WTC11 (cell line): ENCODE data around the gene EIF3K.

Source experiments
- CREM ChIP-seq: sonication (generic); formaldehyde crosslinking; IDR thresholded peaks from 2 replicates; pipeline ENCODE4 v1.8.1; 2022; ENCODE audit warnings: mild to moderate bottlenecking, missing genetic modification reagents, moderate library complexity
- E2F4 ChIP-seq: sonication (generic); formaldehyde crosslinking; IDR thresholded peaks from 2 replicates; pipeline ENCODE4 v1.8.1; 2022; ENCODE audit warnings: low read depth, mild to moderate bottlenecking, moderate library complexity, missing genetic modification reagents, borderline replicate concordance
- ESRRA ChIP-seq: sonication (generic); formaldehyde crosslinking; IDR thresholded peaks from 2 replicates; pipeline ENCODE4 v1.8.1; 2022; ENCODE audit warnings: mild to moderate bottlenecking, missing genetic modification reagents, borderline replicate concordance
- NR1H2 ChIP-seq: sonication (generic); formaldehyde crosslinking; IDR thresholded peaks from 2 replicates; pipeline ENCODE4 v1.9.0; 2021; ENCODE audit warnings: mild to moderate bottlenecking, moderate library complexity, missing genetic modification reagents
- NR2C2 ChIP-seq: sonication (generic); formaldehyde crosslinking; IDR thresholded peaks from 2 replicates; pipeline ENCODE4 v1.8.0; 2022; ENCODE audit warnings: mild to moderate bottlenecking, missing genetic modification reagents
- PREB ChIP-seq: sonication (generic); formaldehyde crosslinking; IDR thresholded peaks from 2 replicates; pipeline ENCODE4 v1.8.1; 2022; ENCODE audit warnings: mild to moderate bottlenecking, missing genetic modification reagents, moderate library complexity, borderline replicate concordance
- USF1 ChIP-seq: sonication (generic); formaldehyde crosslinking; IDR thresholded peaks from 2 replicates; pipeline ENCODE4 v1.8.0; 2022; ENCODE audit warnings: mild to moderate bottlenecking, missing genetic modification reagents

GRCh38 chr19:38661996-38662395 lies 43.0 kb downstream of the EIF3K start:
- TF ChIP-seq E2F4 (no peak), CREM (CRISPR knock-in tag) (no peak), USF1 (no peak), NR2C2 (CRISPR knock-in tag) (no peak), PREB (CRISPR knock-in tag) (no peak), NR1H2 (CRISPR knock-in tag) (no peak), ESRRA (CRISPR knock-in tag) (no peak)
